ENCODE data around the gene CRADD. TPM values are rescaled to one million over a fixed set of nuclear protein-coding genes. Genes with fewer than 3 reads are reported as not detected.
A peak's percentile ranks its signal among the peaks of the same experiment; 100 is the strongest.

The CRADD gene
- total RNA-seq, 6 donors from 2014 or later, result 13.7 to 40.7 (median 29.0) TPM

DNA sequence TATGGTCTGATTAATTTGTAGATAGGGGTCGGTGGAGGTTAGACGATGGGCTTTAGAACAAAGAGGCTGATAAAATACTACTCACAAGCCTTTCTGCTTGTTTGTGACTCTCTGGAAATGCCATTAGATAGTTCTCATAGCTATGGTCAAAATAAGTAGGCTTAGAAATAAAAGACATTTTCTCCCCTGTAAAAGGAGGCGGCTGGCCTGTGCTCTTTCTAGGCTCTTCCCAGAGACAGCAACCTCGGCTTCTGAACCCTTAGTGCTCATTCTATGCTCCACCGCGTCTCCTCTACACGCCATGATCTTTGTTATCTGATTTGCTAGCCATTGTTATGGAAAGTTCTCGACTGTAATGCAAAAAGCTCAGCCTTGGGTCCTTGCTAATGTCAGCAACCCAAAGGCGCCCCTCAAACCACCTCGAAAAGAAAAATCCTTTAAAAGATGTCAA lies 64.5 kb downstream of the CRADD start:
- peaks cover 15 to 29% (median 27%) of the 10 kb centered on the region in 4 donors for H3K4me1 ChIP-seq
- peak in 1 of 2 donors; percentile 52 for ATAC-seq (ENCODE audit: low FRiP score in 2 of 2)

DNA sequence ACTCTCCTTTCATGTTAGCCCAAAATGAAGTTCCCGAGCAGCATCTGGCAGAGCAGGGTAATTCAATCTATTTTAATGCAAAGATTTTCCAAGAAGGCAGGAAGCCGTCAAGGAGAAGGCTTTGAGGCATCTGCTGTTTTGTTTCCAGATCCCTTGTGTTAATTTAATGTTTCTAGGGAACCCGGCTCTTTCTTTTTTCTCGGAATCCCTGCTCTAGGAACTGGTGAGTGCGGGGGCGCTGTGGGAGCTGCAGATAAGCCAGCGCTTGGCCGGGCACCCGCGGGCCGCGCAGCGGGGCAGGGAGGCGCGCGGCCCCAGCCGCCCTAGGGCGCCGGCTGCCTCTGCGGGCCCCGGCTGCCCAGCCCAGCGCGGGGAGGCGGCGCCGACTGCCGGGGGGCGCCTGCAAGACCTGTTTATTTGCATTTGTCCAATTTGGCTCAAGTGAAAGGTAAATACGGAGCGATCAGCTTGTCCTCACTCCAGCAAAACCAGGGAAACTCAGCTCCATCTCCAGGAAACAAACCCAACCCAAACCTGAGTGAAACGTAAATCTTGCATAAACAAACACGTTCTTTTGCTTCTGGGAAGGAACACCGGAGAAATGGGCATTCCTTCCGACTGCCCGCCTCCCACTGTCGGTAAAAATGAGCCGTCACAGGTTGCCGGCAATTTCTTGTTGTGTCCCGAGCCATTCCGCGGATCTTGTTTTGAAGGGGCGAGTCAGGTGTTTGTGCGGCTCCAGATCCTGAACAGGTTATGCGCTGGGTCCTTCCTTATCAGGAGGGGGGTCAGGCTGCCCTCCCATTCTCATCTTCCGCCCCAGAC lies 65.1 kb downstream of the CRADD start:
- H3K27me3 ChIP-seq, result no peaks in the 10 kb centered on the region
- ATAC-seq (ENCODE audit: low FRiP score in 2 of 2) (peak; percentile 93 to 94), DNase-seq (peak; percentile 87 to 94)
- 0 to 4% methylated on average over 21 to 44 of the region's 45 CpGs for WGBS, 2 donors
- H3K4me1 ChIP-seq, result peaks cover 15 to 31% (median 27%) of the 10 kb centered on the region in 4 donors
- peak overlapping the region; percentile 8 to 56 (median 47) for H3K4me3 ChIP-seq
- TF ChIP-seq, protein P1, sequence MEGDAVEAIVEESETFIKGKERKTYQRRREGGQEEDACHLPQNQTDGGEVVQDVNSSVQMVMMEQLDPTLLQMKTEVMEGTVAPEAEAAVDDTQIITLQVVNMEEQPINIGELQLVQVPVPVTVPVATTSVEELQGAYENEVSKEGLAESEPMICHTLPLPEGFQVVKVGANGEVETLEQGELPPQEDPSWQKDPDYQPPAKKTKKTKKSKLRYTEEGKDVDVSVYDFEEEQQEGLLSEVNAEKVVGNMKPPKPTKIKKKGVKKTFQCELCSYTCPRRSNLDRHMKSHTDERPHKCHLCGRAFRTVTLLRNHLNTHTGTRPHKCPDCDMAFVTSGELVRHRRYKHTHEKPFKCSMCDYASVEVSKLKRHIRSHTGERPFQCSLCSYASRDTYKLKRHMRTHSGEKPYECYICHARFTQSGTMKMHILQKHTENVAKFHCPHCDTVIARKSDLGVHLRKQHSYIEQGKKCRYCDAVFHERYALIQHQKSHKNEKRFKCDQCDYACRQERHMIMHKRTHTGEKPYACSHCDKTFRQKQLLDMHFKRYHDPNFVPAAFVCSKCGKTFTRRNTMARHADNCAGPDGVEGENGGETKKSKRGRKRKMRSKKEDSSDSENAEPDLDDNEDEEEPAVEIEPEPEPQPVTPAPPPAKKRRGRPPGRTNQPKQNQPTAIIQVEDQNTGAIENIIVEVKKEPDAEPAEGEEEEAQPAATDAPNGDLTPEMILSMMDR (IDR thresholded peaks at IDR 0.05), result peak; percentile 16 to 75 (median 53)
- TF ChIP-seq POLR2AphosphoS5 (IDR thresholded peaks at IDR 0.05) (peak; percentile 84 to 92), EP300 (IDR thresholded peaks at IDR 0.05) (peak; percentile 93 to 99 (median 96)), POLR2A (IDR thresholded peaks at IDR 0.05) (peak in 2 of 4 donors; percentile 56 to 57)
- no peaks in the 10 kb centered on the region for H3K9me3 ChIP-seq
- no peaks in the 10 kb centered on the region for H3K36me3 ChIP-seq
- H3K27ac ChIP-seq, result peak overlapping the region; percentile 89 to 93 (median 90)

More for the DNA sequence above, 64.5 kb downstream of the CRADD start:
- Histone ChIP-seq H3K9me3 (no peaks in the 10 kb centered on the region), H3K27me3 (no peaks in the 10 kb centered on the region), H3K27ac (peak overlapping the region; percentile 89 to 93 (median 90)), H3K36me3 (no peaks in the 10 kb centered on the region), H3K4me3 (peak overlapping the region in 3 of 4 donors; percentile 39 to 56 (median 55))
- TF ChIP-seq POLR2AphosphoS5 (IDR thresholded peaks at IDR 0.05), result no peak
- TF ChIP-seq POLR2A (IDR thresholded peaks at IDR 0.05), result no peak
- TF ChIP-seq, protein P1 (IDR thresholded peaks at IDR 0.05), result no peak
- no peak for TF ChIP-seq EP300 (IDR thresholded peaks at IDR 0.05)
- WGBS, 2 donors, result 12 to 14% methylated on average over 10 of the region's 10 CpGs
- DNase-seq, result no peak

DNA sequence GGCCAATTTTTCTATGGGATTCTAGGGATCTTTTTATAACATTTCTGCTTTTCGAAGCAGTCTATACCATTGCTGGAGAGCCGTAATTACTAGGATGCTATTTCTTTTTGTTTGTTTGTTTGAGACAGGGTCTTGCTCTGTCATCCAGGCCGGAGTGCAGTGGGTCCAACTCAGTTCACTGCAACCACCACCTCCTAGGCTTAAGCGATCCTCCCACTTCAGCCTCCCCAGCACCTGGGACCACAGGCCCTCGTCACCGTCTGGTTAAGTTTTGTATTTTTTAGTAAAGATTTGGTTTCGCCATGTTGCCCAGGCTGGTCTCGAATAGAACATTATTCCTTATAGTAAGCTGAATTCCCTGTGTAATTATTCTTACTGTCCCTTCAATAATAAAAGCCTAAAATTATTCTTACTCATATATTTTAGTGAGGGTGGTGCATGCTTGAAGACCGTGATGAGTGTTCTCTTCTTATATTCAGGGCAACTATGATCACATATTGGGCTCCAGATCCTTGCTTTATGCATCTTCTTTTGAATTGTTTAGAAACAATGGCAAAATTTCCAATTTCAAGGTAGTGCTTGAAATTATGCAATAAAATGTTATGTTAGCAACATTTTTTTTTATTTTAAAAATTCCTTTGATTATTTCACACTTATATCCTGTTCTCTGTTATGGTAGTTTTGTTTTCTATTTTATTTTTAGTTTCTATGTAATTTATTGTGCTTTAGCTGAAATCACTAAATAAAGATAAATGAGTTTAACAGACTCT lies 66.2 kb downstream of the CRADD start:
- 90 to 93% methylated on average over 9 of the region's 9 CpGs for WGBS, 2 donors

DNA sequence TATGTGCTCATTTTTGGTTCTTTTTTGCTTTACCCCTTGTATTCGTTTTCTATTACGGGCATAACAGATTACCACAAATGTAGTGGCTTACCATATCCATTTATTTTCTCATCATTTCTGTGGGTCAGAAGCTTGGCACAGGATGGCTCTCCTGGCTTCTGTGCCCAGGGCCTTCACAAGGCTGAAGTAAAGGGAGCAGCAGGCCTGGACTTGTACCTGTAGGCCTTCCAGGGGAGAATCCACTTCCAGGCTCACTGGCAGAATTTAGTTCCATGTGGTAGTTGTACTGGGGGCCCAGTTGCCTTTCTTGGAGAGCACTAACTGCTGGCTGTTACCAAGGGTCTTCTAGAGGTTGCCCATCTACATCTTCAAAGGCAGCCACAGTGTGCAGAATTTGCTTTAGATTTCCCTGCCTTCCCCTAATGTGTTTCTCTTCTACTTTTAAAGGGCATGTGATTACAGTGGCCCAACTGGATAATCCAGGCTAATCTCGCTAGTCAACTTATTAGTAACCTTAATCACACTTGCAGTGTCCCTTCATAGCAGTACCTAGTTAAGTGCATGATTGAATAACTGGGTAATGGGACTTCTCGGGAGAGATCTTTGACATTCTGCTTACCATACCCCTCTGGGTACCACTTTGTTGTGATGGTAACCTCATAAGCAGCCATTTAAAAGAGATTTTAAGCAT lies 67.0 kb downstream of the CRADD start:
- Histone ChIP-seq H3K27ac (peak overlapping the region; percentile 39 to 91 (median 90)), H3K36me3 (no peaks in the 10 kb centered on the region), H3K4me3 (no peak overlapping the region), H3K4me1 (peaks cover 13 to 26% (median 20%) of the 10 kb centered on the region in 4 donors), H3K27me3 (no peaks in the 10 kb centered on the region), H3K9me3 (no peaks in the 10 kb centered on the region)
- WGBS, 2 donors, result 93 to 99% methylated on average over 4 of the region's 4 CpGs
- DNase-seq (no peak), ATAC-seq (ENCODE audit: low FRiP score in 2 of 2) (no peak)
- TF ChIP-seq POLR2AphosphoS5 (IDR thresholded peaks at IDR 0.05) (no peak), POLR2A (IDR thresholded peaks at IDR 0.05) (no peak), EP300 (IDR thresholded peaks at IDR 0.05) (no peak)
- TF ChIP-seq, protein P1 (IDR thresholded peaks at IDR 0.05), result no peak

More for the DNA sequence above, 66.2 kb downstream of the CRADD start:
- no peaks in the 10 kb centered on the region for H3K36me3 ChIP-seq
- H3K4me3 ChIP-seq, result peak overlapping the region in 3 of 4 donors; percentile 39 to 56 (median 55)
- no peaks in the 10 kb centered on the region for H3K27me3 ChIP-seq
- no peak for DNase-seq
- H3K9me3 ChIP-seq, result no peaks in the 10 kb centered on the region
- no peak for TF ChIP-seq POLR2A (IDR thresholded peaks at IDR 0.05)
- no peak for TF ChIP-seq EP300 (IDR thresholded peaks at IDR 0.05)
- TF ChIP-seq, protein P1 (IDR thresholded peaks at IDR 0.05), result no peak
- no peak for TF ChIP-seq POLR2AphosphoS5 (IDR thresholded peaks at IDR 0.05)
- H3K27ac ChIP-seq, result peak overlapping the region; percentile 89 to 93 (median 90)
- no peak for ATAC-seq (ENCODE audit: low FRiP score in 2 of 2)
- peaks cover 12 to 24% (median 22%) of the 10 kb centered on the region in 4 donors for H3K4me1 ChIP-seq
